Omental fat pad (tissue), 4 donors: ENCODE measurements around the gene SLC35F3. TPM values are rescaled to one million over a fixed set of nuclear protein-coding genes. Genes with fewer than 3 reads are reported as not detected.

Source experiments
- ATAC-seq: fragments of 150-250 bp; one replicate; pipeline ENCODE4 v1.9.1; 2016; ENCODE audit warnings: mild to moderate bottlenecking, moderate library complexity; ENCODE audit not compliant: low FRiP score
- DNase-seq: peaks from one replicate; pipeline ENCODE4 v3.0.0-alpha.2; 2019; ENCODE audit warnings: low spot score
- total RNA-seq, 4 donors: library from RNA; depleted of rRNA; stranded (reverse); fragments of >200 nt; gene quantifications; one replicate each; pipeline ENCODE4 v1.1.0, GENCODE V29; 2016
- TF ChIP-seq, protein P1 (sequence below), 3 donors: fragments of 450-650 bp; IDR thresholded peaks; one replicate each; pipeline ENCODE4 v1.5.1; 2016 to 2017; ENCODE audit warnings: antibody characterized with exemption in 3 of 3, mild to moderate bottlenecking in 3 of 3, moderate library complexity in 2 of 3

SLC35F3 gene
- total RNA-seq, 4 donors from 2014 or later, result 0.09 TPM; not detected in 3

GRCh38 chr1:234272656-234273312 lies 368.3 kb downstream of the SLC35F3 start:
- no peak for ATAC-seq
- no peak for DNase-seq
- TF ChIP-seq, protein P1, sequence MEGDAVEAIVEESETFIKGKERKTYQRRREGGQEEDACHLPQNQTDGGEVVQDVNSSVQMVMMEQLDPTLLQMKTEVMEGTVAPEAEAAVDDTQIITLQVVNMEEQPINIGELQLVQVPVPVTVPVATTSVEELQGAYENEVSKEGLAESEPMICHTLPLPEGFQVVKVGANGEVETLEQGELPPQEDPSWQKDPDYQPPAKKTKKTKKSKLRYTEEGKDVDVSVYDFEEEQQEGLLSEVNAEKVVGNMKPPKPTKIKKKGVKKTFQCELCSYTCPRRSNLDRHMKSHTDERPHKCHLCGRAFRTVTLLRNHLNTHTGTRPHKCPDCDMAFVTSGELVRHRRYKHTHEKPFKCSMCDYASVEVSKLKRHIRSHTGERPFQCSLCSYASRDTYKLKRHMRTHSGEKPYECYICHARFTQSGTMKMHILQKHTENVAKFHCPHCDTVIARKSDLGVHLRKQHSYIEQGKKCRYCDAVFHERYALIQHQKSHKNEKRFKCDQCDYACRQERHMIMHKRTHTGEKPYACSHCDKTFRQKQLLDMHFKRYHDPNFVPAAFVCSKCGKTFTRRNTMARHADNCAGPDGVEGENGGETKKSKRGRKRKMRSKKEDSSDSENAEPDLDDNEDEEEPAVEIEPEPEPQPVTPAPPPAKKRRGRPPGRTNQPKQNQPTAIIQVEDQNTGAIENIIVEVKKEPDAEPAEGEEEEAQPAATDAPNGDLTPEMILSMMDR (IDR thresholded peaks at IDR 0.05), result no peak

- TF ChIP-seq, protein P1 (IDR thresholded peaks at IDR 0.05), result no peak
- DNase-seq, result no peak
- ATAC-seq, result no peak
Observed at GRCh38 chr1:234273981-234274380, 369.5 kb downstream of the SLC35F3 start.

- DNase-seq (no peak), ATAC-seq (no peak)
- TF ChIP-seq, protein P1 (IDR thresholded peaks at IDR 0.05), result no peak
Observed at GRCh38 chr1:234276151-234276788, 371.8 kb downstream of the SLC35F3 start.

GRCh38 chr1:234277161-234277868 lies 372.8 kb downstream of the SLC35F3 start:
- TF ChIP-seq, protein P1 (IDR thresholded peaks at IDR 0.05), result no peak
- DNase-seq (no peak), ATAC-seq (no peak)

DNA sequence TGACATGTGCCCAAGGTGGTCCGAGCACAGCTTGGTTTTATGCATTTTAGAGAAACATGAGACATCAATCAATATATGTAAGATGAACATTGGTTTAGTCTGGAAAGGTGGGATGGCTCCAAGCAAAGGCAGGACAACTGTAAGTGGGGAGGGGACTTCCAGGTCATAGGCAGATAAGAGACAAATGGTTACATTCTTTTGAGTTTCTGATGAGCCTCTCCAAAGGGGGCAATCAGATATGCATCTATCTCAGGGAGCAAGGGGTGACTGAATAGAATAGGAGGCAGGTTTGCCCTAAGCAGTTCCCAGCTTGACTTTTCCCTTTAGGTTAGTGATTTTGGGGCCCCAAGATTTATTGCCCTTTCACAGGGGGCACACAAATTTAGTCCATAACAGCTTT lies 374.5 kb downstream of the SLC35F3 start:
- ATAC-seq, result no peak
- TF ChIP-seq, protein P1 (IDR thresholded peaks at IDR 0.05), result no peak
- no peak for DNase-seq

DNA sequence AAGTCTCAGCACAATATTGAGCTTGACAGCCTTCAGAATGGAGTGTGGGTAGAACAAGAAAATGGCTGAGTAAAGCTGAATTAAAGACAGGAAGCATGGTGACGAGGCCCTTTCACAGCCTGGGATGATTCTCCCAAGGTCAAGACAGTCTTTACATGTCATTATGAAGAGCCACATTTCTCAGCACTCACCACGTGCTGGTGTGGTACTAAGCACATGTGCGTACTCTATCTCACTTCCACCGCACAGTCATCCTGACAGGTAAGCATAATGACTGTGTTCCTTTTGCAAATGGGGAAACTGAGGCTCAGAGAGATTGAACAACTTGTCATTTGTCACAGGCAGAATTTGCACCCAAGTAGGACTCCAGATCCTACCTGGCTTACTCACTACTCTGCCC lies 376.0 kb downstream of the SLC35F3 start:
- no peak for DNase-seq
- ATAC-seq, result no peak
- TF ChIP-seq, protein P1 (IDR thresholded peaks at IDR 0.05), result no peak
